GM18858 (cell line): ENCODE measurements around the gene STX7.

Experiments
- ATAC-seq: cut with Tn5 transposase; IDR thresholded peaks from one replicate; pipeline ENCODE4 v1.9.1; 2021; ENCODE audit not compliant: unreplicated experiment

The STX7 gene

GRCh38 chr6:132506869-132507808 is 5.8 kb downstream of the STX7 start:
- ATAC-seq: no peak

- no peak for ATAC-seq
Observed at GRCh38 chr6:132506461-132506860, 6.5 kb downstream of the STX7 start.

GRCh38 chr6:132505158-132505557 is 7.8 kb downstream of the STX7 start:
- no peak for ATAC-seq

GRCh38 chr6:132504757-132505156 is 8.2 kb downstream of the STX7 start:
- ATAC-seq: no peak

GRCh38 chr6:132499757-132500156 is 13.2 kb downstream of the STX7 start:
- no peak for ATAC-seq

GRCh38 chr6:132498638-132499037 is 14.3 kb downstream of the STX7 start:
- ATAC-seq: peak; percentile 49

- ATAC-seq: no peak
Observed at GRCh38 chr6:132496519-132497180, 16.3 kb downstream of the STX7 start.

GRCh38 chr6:132495604-132496079 is 17.3 kb downstream of the STX7 start:
- ATAC-seq: peak; percentile 37

GRCh38 chr6:132494954-132495353 is 18.0 kb downstream of the STX7 start:
- ATAC-seq: peak; percentile 23

GRCh38 chr6:132491881-132492280 is 21.0 kb downstream of the STX7 start:
- no peak for ATAC-seq

- no peak for ATAC-seq
Observed at GRCh38 chr6:132491303-132491702, 21.6 kb downstream of the STX7 start.

- ATAC-seq: peak; percentile 24
Observed at GRCh38 chr6:132490478-132491204, 22.3 kb downstream of the STX7 start.

- no peak for ATAC-seq
Observed at GRCh38 chr6:132490024-132490423, 22.9 kb downstream of the STX7 start.

GRCh38 chr6:132489376-132489775 is 23.5 kb downstream of the STX7 start:
- ATAC-seq: no peak

- no peak for ATAC-seq
Observed at GRCh38 chr6:132487762-132488161, 25.2 kb downstream of the STX7 start.

GRCh38 chr6:132484680-132485018 is 28.3 kb downstream of the STX7 start:
- ATAC-seq: no peak

- peak; percentile 56 for ATAC-seq
Observed at GRCh38 chr6:132483779-132484679, 28.9 kb downstream of the STX7 start.

- no peak for ATAC-seq
Observed at GRCh38 chr6:132482581-132482980, 30.3 kb downstream of the STX7 start.

GRCh38 chr6:132481189-132481588 is 31.7 kb downstream of the STX7 start:
- peak; percentile 26 for ATAC-seq

- no peak for ATAC-seq
Observed at GRCh38 chr6:132479131-132479530, 33.8 kb downstream of the STX7 start.
